ENCODE data around the gene FAM131A. TPM values are rescaled to one million over a fixed set of nuclear protein-coding genes. Genes with fewer than 3 reads are reported as not detected.

The FAM131A gene
- total RNA-seq, 1 donor from 2014 or later = 9.4 TPM

GRCh38 chr3:184315871-184316661, 21.3 kb upstream of the FAM131A start:
- H3K27me3 ChIP-seq (ENCODE audit: control insufficient read depth in 3 of 3, insufficient read depth in 3 of 3, low read length in 3 of 3) = no peaks in the 10 kb centered on the region
- peaks cover 49 to 54% (median 50%) of the 10 kb centered on the region in 3 donors for H3K4me1 ChIP-seq (ENCODE audit: control insufficient read depth in 3 of 3, insufficient read depth in 3 of 3, low read length in 3 of 3)
- peaks cover 5 to 26% (median 20%) of the 10 kb centered on the region in 3 donors for H3K36me3 ChIP-seq (ENCODE audit: control insufficient read depth in 3 of 3, insufficient read depth in 3 of 3, low read length in 3 of 3)
- H3K9me3 ChIP-seq (ENCODE audit: control insufficient read depth in 3 of 3, low read length in 3 of 3) = no peaks in the 10 kb centered on the region
- peak overlapping the region; percentile 72 to 93 (median 88) for H3K4me3 ChIP-seq (ENCODE audit: low read length in 3 of 3)
- peak overlapping the region; percentile 77 to 96 (median 82) for H3K9ac ChIP-seq (ENCODE audit: low read depth in 1 of 3, low read length in 3 of 3)
- H3K27ac ChIP-seq (ENCODE audit: low read depth, low read length) = peak overlapping the region; percentile 97

- Histone ChIP-seq H3K4me3 (ENCODE audit: low read length in 3 of 3) (peak overlapping the region; percentile 72 to 93 (median 88)), H3K4me1 (ENCODE audit: control insufficient read depth in 3 of 3, insufficient read depth in 3 of 3, low read length in 3 of 3) (peaks cover 56 to 61% (median 58%) of the 10 kb centered on the region in 3 donors), H3K27me3 (ENCODE audit: control insufficient read depth in 3 of 3, insufficient read depth in 3 of 3, low read length in 3 of 3) (no peaks in the 10 kb centered on the region), H3K27ac (ENCODE audit: low read depth, low read length) (peak overlapping the region; percentile 97), H3K9me3 (ENCODE audit: control insufficient read depth in 3 of 3, low read length in 3 of 3) (no peaks in the 10 kb centered on the region), H3K36me3 (ENCODE audit: control insufficient read depth in 3 of 3, insufficient read depth in 3 of 3, low read length in 3 of 3) (peaks cover 13 to 33% (median 28%) of the 10 kb centered on the region in 3 donors), H3K9ac (ENCODE audit: low read depth in 1 of 3, low read length in 3 of 3) (peak overlapping the region in 2 of 3 donors; percentile 77 to 96)
These were observed 20.6 kb upstream of the FAM131A start for GRCh38 chr3:184316792-184317191.

GRCh38 chr3:184317201-184317600, 20.2 kb upstream of the FAM131A start:
- H3K27ac ChIP-seq (ENCODE audit: low read depth, low read length) = peak overlapping the region; percentile 28
- no peaks in the 10 kb centered on the region for H3K9me3 ChIP-seq (ENCODE audit: control insufficient read depth in 3 of 3, low read length in 3 of 3)
- no peaks in the 10 kb centered on the region for H3K27me3 ChIP-seq (ENCODE audit: control insufficient read depth in 3 of 3, insufficient read depth in 3 of 3, low read length in 3 of 3)
- peak overlapping the region in 2 of 3 donors; percentile 77 to 96 for H3K9ac ChIP-seq (ENCODE audit: low read depth in 1 of 3, low read length in 3 of 3)
- peak overlapping the region in 2 of 3 donors; percentile 72 to 93 for H3K4me3 ChIP-seq (ENCODE audit: low read length in 3 of 3)
- H3K36me3 ChIP-seq (ENCODE audit: control insufficient read depth in 3 of 3, insufficient read depth in 3 of 3, low read length in 3 of 3) = peaks cover 17 to 37% (median 31%) of the 10 kb centered on the region in 3 donors
- peaks cover 60 to 65% (median 62%) of the 10 kb centered on the region in 3 donors for H3K4me1 ChIP-seq (ENCODE audit: control insufficient read depth in 3 of 3, insufficient read depth in 3 of 3, low read length in 3 of 3)

- Histone ChIP-seq H3K27me3 (ENCODE audit: control insufficient read depth in 3 of 3, insufficient read depth in 3 of 3, low read length in 3 of 3) (no peaks in the 10 kb centered on the region), H3K4me3 (ENCODE audit: low read length in 3 of 3) (peak overlapping the region; percentile 79 to 81 (median 80)), H3K27ac (ENCODE audit: low read depth, low read length) (peak overlapping the region; percentile 98), H3K36me3 (ENCODE audit: control insufficient read depth in 3 of 3, insufficient read depth in 3 of 3, low read length in 3 of 3) (peaks cover 46 to 63% (median 59%) of the 10 kb centered on the region in 3 donors), H3K4me1 (ENCODE audit: control insufficient read depth in 3 of 3, insufficient read depth in 3 of 3, low read length in 3 of 3) (peaks cover 79 to 90% (median 84%) of the 10 kb centered on the region in 3 donors), H3K9me3 (ENCODE audit: control insufficient read depth in 3 of 3, low read length in 3 of 3) (no peaks in the 10 kb centered on the region), H3K9ac (ENCODE audit: low read depth in 1 of 3, low read length in 3 of 3) (peak overlapping the region; percentile 90 to 92 (median 91))
These were observed 17.3 kb upstream of the FAM131A start for GRCh38 chr3:184320104-184320445.

- Histone ChIP-seq H3K4me3 (ENCODE audit: low read length in 3 of 3) (peak overlapping the region; percentile 79 to 81 (median 80)), H3K36me3 (ENCODE audit: control insufficient read depth in 3 of 3, insufficient read depth in 3 of 3, low read length in 3 of 3) (peaks cover 61 to 75% (median 73%) of the 10 kb centered on the region in 3 donors), H3K9me3 (ENCODE audit: control insufficient read depth in 3 of 3, low read length in 3 of 3) (no peaks in the 10 kb centered on the region), H3K27ac (ENCODE audit: low read depth, low read length) (peak overlapping the region; percentile 98), H3K4me1 (ENCODE audit: control insufficient read depth in 3 of 3, insufficient read depth in 3 of 3, low read length in 3 of 3) (peaks cover 71 to 87% (median 71%) of the 10 kb centered on the region in 3 donors), H3K9ac (ENCODE audit: low read depth in 1 of 3, low read length in 3 of 3) (peak overlapping the region; percentile 59 to 91 (median 90)), H3K27me3 (ENCODE audit: control insufficient read depth in 3 of 3, insufficient read depth in 3 of 3, low read length in 3 of 3) (no peaks in the 10 kb centered on the region)
These were observed 15.7 kb upstream of the FAM131A start for GRCh38 chr3:184321666-184322065.

GRCh38 chr3:184322731-184323487, 14.5 kb upstream of the FAM131A start:
- Histone ChIP-seq H3K9me3 (ENCODE audit: control insufficient read depth in 3 of 3, low read length in 3 of 3) (no peaks in the 10 kb centered on the region), H3K27ac (ENCODE audit: low read depth, low read length) (peak overlapping the region; percentile 98), H3K27me3 (ENCODE audit: control insufficient read depth in 3 of 3, insufficient read depth in 3 of 3, low read length in 3 of 3) (no peaks in the 10 kb centered on the region), H3K4me3 (ENCODE audit: low read length in 3 of 3) (peak overlapping the region; percentile 51 to 80 (median 79)), H3K4me1 (ENCODE audit: control insufficient read depth in 3 of 3, insufficient read depth in 3 of 3, low read length in 3 of 3) (peaks cover 58 to 74% (median 59%) of the 10 kb centered on the region in 3 donors), H3K9ac (ENCODE audit: low read depth in 1 of 3, low read length in 3 of 3) (peak overlapping the region; percentile 20 to 91 (median 90)), H3K36me3 (ENCODE audit: control insufficient read depth in 3 of 3, insufficient read depth in 3 of 3, low read length in 3 of 3) (peaks cover 74 to 77% (median 75%) of the 10 kb centered on the region in 3 donors)

GRCh38 chr3:184323696-184324095, 13.7 kb upstream of the FAM131A start:
- Histone ChIP-seq H3K4me3 (ENCODE audit: low read length in 3 of 3) (peak overlapping the region in 1 of 3 donors; percentile 9), H3K9ac (ENCODE audit: low read depth in 1 of 3, low read length in 3 of 3) (peak overlapping the region in 2 of 3 donors; percentile 8 to 20), H3K36me3 (ENCODE audit: control insufficient read depth in 3 of 3, insufficient read depth in 3 of 3, low read length in 3 of 3) (peaks cover 80 to 84% (median 82%) of the 10 kb centered on the region in 3 donors), H3K4me1 (ENCODE audit: control insufficient read depth in 3 of 3, insufficient read depth in 3 of 3, low read length in 3 of 3) (peaks cover 55 to 66% (median 56%) of the 10 kb centered on the region in 3 donors), H3K9me3 (ENCODE audit: control insufficient read depth in 3 of 3, low read length in 3 of 3) (no peaks in the 10 kb centered on the region), H3K27me3 (ENCODE audit: control insufficient read depth in 3 of 3, insufficient read depth in 3 of 3, low read length in 3 of 3) (no peaks in the 10 kb centered on the region), H3K27ac (ENCODE audit: low read depth, low read length) (peak overlapping the region; percentile 98)

- no peak overlapping the region for H3K9ac ChIP-seq (ENCODE audit: low read depth in 1 of 3, low read length in 3 of 3)
- H3K27ac ChIP-seq (ENCODE audit: low read depth, low read length) = no peak overlapping the region
- H3K4me1 ChIP-seq (ENCODE audit: control insufficient read depth in 3 of 3, insufficient read depth in 3 of 3, low read length in 3 of 3) = peaks cover 41 to 53% (median 43%) of the 10 kb centered on the region in 3 donors
- no peaks in the 10 kb centered on the region for H3K9me3 ChIP-seq (ENCODE audit: control insufficient read depth in 3 of 3, low read length in 3 of 3)
- no peaks in the 10 kb centered on the region for H3K27me3 ChIP-seq (ENCODE audit: control insufficient read depth in 3 of 3, insufficient read depth in 3 of 3, low read length in 3 of 3)
- H3K36me3 ChIP-seq (ENCODE audit: control insufficient read depth in 3 of 3, insufficient read depth in 3 of 3, low read length in 3 of 3) = peaks cover 93 to 97% (median 94%) of the 10 kb centered on the region in 3 donors
- no peak overlapping the region for H3K4me3 ChIP-seq (ENCODE audit: low read length in 3 of 3)
These were observed 12.1 kb upstream of the FAM131A start for GRCh38 chr3:184325269-184325668.

GRCh38 chr3:184325715-184326369, 11.6 kb upstream of the FAM131A start:
- Histone ChIP-seq H3K9me3 (ENCODE audit: control insufficient read depth in 3 of 3, low read length in 3 of 3) (no peaks in the 10 kb centered on the region), H3K27ac (ENCODE audit: low read depth, low read length) (no peak overlapping the region), H3K36me3 (ENCODE audit: control insufficient read depth in 3 of 3, insufficient read depth in 3 of 3, low read length in 3 of 3) (peaks cover 89 to 99% (median 93%) of the 10 kb centered on the region in 3 donors), H3K4me3 (ENCODE audit: low read length in 3 of 3) (no peak overlapping the region), H3K9ac (ENCODE audit: low read depth in 1 of 3, low read length in 3 of 3) (no peak overlapping the region), H3K4me1 (ENCODE audit: control insufficient read depth in 3 of 3, insufficient read depth in 3 of 3, low read length in 3 of 3) (peaks cover 36 to 47% (median 37%) of the 10 kb centered on the region in 3 donors), H3K27me3 (ENCODE audit: control insufficient read depth in 3 of 3, insufficient read depth in 3 of 3, low read length in 3 of 3) (no peaks in the 10 kb centered on the region)
